OCI-LY1 (cell line): ENCODE data around the gene GEMIN5.

Source experiments
- H2AFZ ChIP-seq: fragments of 200-600 bp; sonication (generic), shearing (Covaris generic); 2 replicates; pipeline ENCODE4 v1.6.0; 2014; ENCODE audit warnings: antibody characterized with exemption, mild to moderate bottlenecking, low read length
- H3F3A ChIP-seq: fragments of 200-600 bp; sonication (generic), shearing (Covaris generic); 2 replicates; pipeline ENCODE4 v1.6.0; 2014; ENCODE audit warnings: mild to moderate bottlenecking, antibody characterized with exemption, low read length, moderate library complexity; ENCODE audit not compliant: insufficient read depth
- H3K27ac ChIP-seq: fragments of 200-600 bp; sonication (generic); 2 replicates; pipeline ENCODE4 v1.5.1; 2014; ENCODE audit warnings: low read length, mixed run types, mild to moderate bottlenecking, low read depth; ENCODE audit not compliant: poor library complexity, severe bottlenecking
- H3K27me3 ChIP-seq: fragments of 200-600 bp; sonication (generic); 2 replicates; pipeline ENCODE4 v1.6.0; 2014; ENCODE audit warnings: antibody characterized with exemption, mild to moderate bottlenecking, low read length, moderate library complexity; ENCODE audit not compliant: insufficient read depth
- H3K36me3 ChIP-seq: fragments of 200-600 bp; sonication (generic); 2 replicates; pipeline ENCODE4 v1.6.1; 2014; ENCODE audit warnings: mild to moderate bottlenecking, antibody characterized with exemption, low read length, moderate library complexity, mixed read lengths; ENCODE audit not compliant: insufficient read depth
- H3K4me1 ChIP-seq: fragments of 200-600 bp; sonication (generic); 2 replicates; pipeline ENCODE4 v1.5.1; 2014; ENCODE audit warnings: mild to moderate bottlenecking, low read length, moderate library complexity; ENCODE audit not compliant: insufficient read depth, severe bottlenecking
- H3K4me2 ChIP-seq: fragments of 200-600 bp; sonication (generic), shearing (Covaris generic); 2 replicates; pipeline ENCODE4 v1.6.1; 2014; ENCODE audit warnings: low read length
- H3K4me3 ChIP-seq: fragments of 200-600 bp; sonication (generic); 2 replicates; pipeline ENCODE4 v1.5.1; 2014; ENCODE audit warnings: low read length, low read depth, mild to moderate bottlenecking, mixed read lengths; ENCODE audit not compliant: poor library complexity, severe bottlenecking
- H3K79me2 ChIP-seq: fragments of 200-600 bp; shearing (Covaris generic); 2 replicates; pipeline ENCODE4 v1.6.1; 2016; ENCODE audit warnings: mixed run types, low read length, mixed read lengths; ENCODE audit not compliant: insufficient read depth
- H3K9ac ChIP-seq: fragments of 200-600 bp; sonication (generic), shearing (Covaris generic); 2 replicates; pipeline ENCODE4 v1.6.1; 2014; ENCODE audit warnings: mild to moderate bottlenecking, low read length, mixed read lengths
- H3K9me2 ChIP-seq: fragments of 200-600 bp; sonication (generic), shearing (Covaris generic); 2 replicates; pipeline ENCODE4 v1.6.1; 2014; ENCODE audit warnings: low read depth, mild to moderate bottlenecking, low read length, mixed read lengths
- H3K9me3 ChIP-seq: fragments of 200-600 bp; shearing (Covaris generic); 2 replicates; pipeline ENCODE4 v1.6.1; 2014; ENCODE audit warnings: low read length, mixed read lengths
- H4K20me1 ChIP-seq: fragments of 200-600 bp; sonication (generic), shearing (Covaris generic); 2 replicates; pipeline ENCODE4 v1.6.0; 2016; ENCODE audit warnings: mild to moderate bottlenecking, low read length; ENCODE audit not compliant: insufficient read depth
- CTCF ChIP-seq: fragments of 200-600 bp; sonication (generic), shearing (Covaris generic); IDR thresholded peaks from 2 replicates; pipeline ENCODE4 v1.5.1; 2017; ENCODE audit warnings: mild to moderate bottlenecking, antibody characterized with exemption, low read length, moderate library complexity, mixed read lengths
- EZH2 ChIP-seq: fragments of 200-600 bp; sonication (generic), shearing (Covaris generic); IDR thresholded peaks from 2 replicates; pipeline ENCODE4 v1.8.0; 2017; ENCODE audit warnings: borderline replicate concordance, mixed run types, mild to moderate bottlenecking, antibody characterized with exemption, low read length, moderate library complexity, mixed read lengths

Gene GEMIN5

GRCh38 chr5:154851351-154851750 lies 86.7 kb downstream of the GEMIN5 start:
- Histone ChIP-seq H3K4me2 (no peak overlapping the region), H3K9ac (no peak overlapping the region), H3K9me3 (no peaks in the 10 kb centered on the region), H3K4me1 (no peaks in the 10 kb centered on the region), H3K27ac (no peak overlapping the region), H3K9me2 (no peaks in the 10 kb centered on the region), H3K79me2 (no peaks in the 10 kb centered on the region), H3F3A (no peaks in the 10 kb centered on the region), H3K4me3 (no peak overlapping the region), H3K36me3 (no peaks in the 10 kb centered on the region), H4K20me1 (no peaks in the 10 kb centered on the region), H3K27me3 (no peaks in the 10 kb centered on the region), H2AFZ (no peak overlapping the region)
- no peak for TF ChIP-seq EZH2
- no peak for TF ChIP-seq CTCF

- Histone ChIP-seq H3K4me2 (no peak within 1 kb of the TSS), H4K20me1 (no peaks in the 10 kb centered on the region), H3K27ac (no peak within 1 kb of the TSS), H3K9me2 (no peaks in the 10 kb centered on the region), H3K79me2 (no peaks in the 10 kb centered on the region), H3F3A (no peaks in the 10 kb centered on the region), H3K4me3 (no peak within 1 kb of the TSS), H3K9ac (no peak within 1 kb of the TSS), H3K27me3 (no peaks in the 10 kb centered on the region), H3K4me1 (no peaks in the 10 kb centered on the region), H2AFZ (no peak within 1 kb of the TSS), H3K36me3 (no peaks in the 10 kb centered on the region), H3K9me3 (no peaks in the 10 kb centered on the region)
- TF ChIP-seq EZH2 (no peak), CTCF (no peak)
These were observed 87.6 kb downstream of the GEMIN5 start, which contains the start of gene FAXDC2 for GRCh38 chr5:154850255-154851062. TSS of gene FAXDC2 (minus strand) at chr5:154850603. CDS start at chr5:154838178, 12,425 bp downstream.

GRCh38 chr5:154849791-154850201 lies 88.2 kb downstream of the GEMIN5 start:
- H4K20me1 ChIP-seq = no peaks in the 10 kb centered on the region
- H3K4me2 ChIP-seq = no peak overlapping the region
- H2AFZ ChIP-seq = no peak overlapping the region
- H3K27ac ChIP-seq = no peak overlapping the region
- H3K4me1 ChIP-seq = no peaks in the 10 kb centered on the region
- H3F3A ChIP-seq = no peaks in the 10 kb centered on the region
- H3K9me2 ChIP-seq = no peaks in the 10 kb centered on the region
- H3K79me2 ChIP-seq = no peaks in the 10 kb centered on the region
- H3K9ac ChIP-seq = no peak overlapping the region
- no peak overlapping the region for H3K4me3 ChIP-seq
- TF ChIP-seq CTCF (no peak), EZH2 (no peak)
- no peaks in the 10 kb centered on the region for H3K36me3 ChIP-seq
- no peaks in the 10 kb centered on the region for H3K27me3 ChIP-seq
- H3K9me3 ChIP-seq = no peaks in the 10 kb centered on the region
